ENCODE results near the gene OBSCN. TPM values are rescaled to one million over a fixed set of nuclear protein-coding genes. Genes with fewer than 3 reads are reported as not detected.

Gene OBSCN
- total and polyA plus RNA-seq, 2 donors (not counting 3 experiments of a cell fraction or from before 2014, with no cell fraction given) = 1.5 to 2.9 TPM

DNA sequence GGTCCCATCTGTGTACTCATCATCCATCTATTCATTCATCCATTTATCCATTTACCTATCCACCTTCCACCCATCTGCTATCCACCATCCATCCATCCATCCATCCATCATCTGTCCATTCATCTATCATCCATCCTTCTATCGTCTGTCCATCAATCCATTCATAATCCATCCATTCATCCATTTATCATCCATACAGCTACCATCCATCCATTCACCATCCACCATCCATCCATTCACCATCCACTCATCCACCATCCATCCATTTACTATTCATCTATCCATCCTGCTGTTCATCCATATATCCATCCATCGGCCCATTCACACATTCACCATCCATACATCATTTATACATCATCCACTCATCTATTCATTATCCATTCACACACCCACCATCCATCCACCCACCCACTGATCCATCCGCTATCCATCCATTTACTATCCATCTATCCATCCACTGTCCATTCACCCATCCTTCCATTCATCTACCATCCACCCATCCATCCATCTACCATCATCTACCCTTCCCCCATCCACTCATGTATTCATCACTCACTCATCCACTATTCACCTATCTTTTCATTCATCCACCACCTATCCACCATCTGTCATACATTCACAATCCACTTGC lies 102.4 kb downstream of the OBSCN start:
- FAIRE-seq = no peak
- Histone ChIP-seq H3K27ac (ENCODE audit: insufficient read depth, low read depth, low read length) (no peak overlapping the region), H3K27me3 (ENCODE audit: control insufficient read depth in 2 of 2, insufficient read depth in 2 of 2, low read length in 2 of 2) (no peaks in the 10 kb centered on the region), H3K9me3 (replicated peaks; ENCODE audit: control insufficient read depth, insufficient read depth, low read length) (no peaks in the 10 kb centered on the region), H3K9me1 (replicated peaks; ENCODE audit: control insufficient read depth, extremely low read depth, insufficient read depth, low read length) (no peaks in the 10 kb centered on the region), H3K4me3 (replicated peaks in 1 of 3; ENCODE audit: insufficient read depth in 1 of 3, low read depth in 1 of 3, low read length in 3 of 3) (no peak overlapping the region), H3K79me2 (ENCODE audit: control insufficient read depth, insufficient read depth, low read length) (no peaks in the 10 kb centered on the region), H3K9ac (replicated peaks; ENCODE audit: extremely low read depth, insufficient read depth, low read length) (no peak overlapping the region), H4K20me1 (replicated peaks; ENCODE audit: control insufficient read depth, extremely low read depth, insufficient read depth, low read length) (no peaks in the 10 kb centered on the region), H3K36me3 (ENCODE audit: control insufficient read depth in 2 of 2, extremely low read depth in 1 of 2, insufficient read depth in 2 of 2, low read length in 2 of 2) (no peaks in the 10 kb centered on the region), H2AFZ (ENCODE audit: low read depth, low read length) (no peak overlapping the region), H3K4me2 (ENCODE audit: insufficient read depth, low read length) (no peak overlapping the region), H3K4me1 (ENCODE audit: control insufficient read depth, extremely low read depth, insufficient read depth, low read length) (no peaks in the 10 kb centered on the region)
- POLR2A ChIA-PET = no interaction called here
- no peak for TF ChIP-seq POLR2AphosphoS5 (IDR thresholded peaks at IDR 0.05; ENCODE audit: insufficient read depth, low read depth, low read length)
- no peak for TF ChIP-seq POLR2A (IDR thresholded peaks at IDR 0.05; ENCODE audit: low read depth, low read length)
- no peak for TF ChIP-seq GATA2 (IDR thresholded peaks at IDR 0.05; ENCODE audit: insufficient read depth, insufficient read length, low read depth, low read length)
- TF ChIP-seq EZH2 (IDR thresholded peaks at IDR 0.05; ENCODE audit: borderline replicate concordance, low read depth, low read length, severe bottlenecking) = no peak
- TF ChIP-seq, protein P1, sequence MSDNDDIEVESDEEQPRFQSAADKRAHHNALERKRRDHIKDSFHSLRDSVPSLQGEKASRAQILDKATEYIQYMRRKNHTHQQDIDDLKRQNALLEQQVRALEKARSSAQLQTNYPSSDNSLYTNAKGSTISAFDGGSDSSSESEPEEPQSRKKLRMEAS (IDR thresholded peaks at IDR 0.05; ENCODE audit: insufficient read depth, insufficient read length) = no peak
- TF ChIP-seq MYC (IDR thresholded peaks at IDR 0.05; ENCODE audit: low read depth, low read length) = no peak
- TF ChIP-seq, protein P2, sequence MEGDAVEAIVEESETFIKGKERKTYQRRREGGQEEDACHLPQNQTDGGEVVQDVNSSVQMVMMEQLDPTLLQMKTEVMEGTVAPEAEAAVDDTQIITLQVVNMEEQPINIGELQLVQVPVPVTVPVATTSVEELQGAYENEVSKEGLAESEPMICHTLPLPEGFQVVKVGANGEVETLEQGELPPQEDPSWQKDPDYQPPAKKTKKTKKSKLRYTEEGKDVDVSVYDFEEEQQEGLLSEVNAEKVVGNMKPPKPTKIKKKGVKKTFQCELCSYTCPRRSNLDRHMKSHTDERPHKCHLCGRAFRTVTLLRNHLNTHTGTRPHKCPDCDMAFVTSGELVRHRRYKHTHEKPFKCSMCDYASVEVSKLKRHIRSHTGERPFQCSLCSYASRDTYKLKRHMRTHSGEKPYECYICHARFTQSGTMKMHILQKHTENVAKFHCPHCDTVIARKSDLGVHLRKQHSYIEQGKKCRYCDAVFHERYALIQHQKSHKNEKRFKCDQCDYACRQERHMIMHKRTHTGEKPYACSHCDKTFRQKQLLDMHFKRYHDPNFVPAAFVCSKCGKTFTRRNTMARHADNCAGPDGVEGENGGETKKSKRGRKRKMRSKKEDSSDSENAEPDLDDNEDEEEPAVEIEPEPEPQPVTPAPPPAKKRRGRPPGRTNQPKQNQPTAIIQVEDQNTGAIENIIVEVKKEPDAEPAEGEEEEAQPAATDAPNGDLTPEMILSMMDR (IDR thresholded peaks at IDR 0.05; ENCODE audit: extremely low read depth in 1 of 2, insufficient read depth in 1 of 2, low read depth in 1 of 2, low read length in 2 of 2) = no peak
- no peak for TF ChIP-seq FOS (IDR thresholded peaks at IDR 0.05; ENCODE audit: borderline replicate concordance, insufficient read depth, low read length)
- no peak for TF ChIP-seq JUN (IDR thresholded peaks at IDR 0.05; ENCODE audit: borderline replicate concordance, insufficient read depth, insufficient read length, low read depth)
- DNase-seq (ENCODE audit: low read depth, low spot score) = no peak
- BruUV-seq (replicated peaks) = no TSS peak
- CTCF ChIA-PET = no interaction called here
- intact Hi-C loops (cut with micrococcal nuclease) (no loop called here), dilution Hi-C loops (cut with MboI; ENCODE audit: extremely low pct_ligation_motif_present, low sequenced_read_pairs) (no loop called here)
